NOMO-1 treated with dmso at 0.1 percent for 144 hours (cell line): Measurements from ENCODE around the gene RPIA.
"Not testable (repeated sequence)": the region's sequence is repeated elsewhere in the genome, so short reads cannot be mapped to it uniquely, and the experiment has no call there.

Source experiments
- DNase-seq: peaks from one replicate; lab custom pipeline; 2025; ENCODE audit not compliant: unreplicated experiment; lab: John Stamatoyannopoulos, UW

The RPIA gene

DNA sequence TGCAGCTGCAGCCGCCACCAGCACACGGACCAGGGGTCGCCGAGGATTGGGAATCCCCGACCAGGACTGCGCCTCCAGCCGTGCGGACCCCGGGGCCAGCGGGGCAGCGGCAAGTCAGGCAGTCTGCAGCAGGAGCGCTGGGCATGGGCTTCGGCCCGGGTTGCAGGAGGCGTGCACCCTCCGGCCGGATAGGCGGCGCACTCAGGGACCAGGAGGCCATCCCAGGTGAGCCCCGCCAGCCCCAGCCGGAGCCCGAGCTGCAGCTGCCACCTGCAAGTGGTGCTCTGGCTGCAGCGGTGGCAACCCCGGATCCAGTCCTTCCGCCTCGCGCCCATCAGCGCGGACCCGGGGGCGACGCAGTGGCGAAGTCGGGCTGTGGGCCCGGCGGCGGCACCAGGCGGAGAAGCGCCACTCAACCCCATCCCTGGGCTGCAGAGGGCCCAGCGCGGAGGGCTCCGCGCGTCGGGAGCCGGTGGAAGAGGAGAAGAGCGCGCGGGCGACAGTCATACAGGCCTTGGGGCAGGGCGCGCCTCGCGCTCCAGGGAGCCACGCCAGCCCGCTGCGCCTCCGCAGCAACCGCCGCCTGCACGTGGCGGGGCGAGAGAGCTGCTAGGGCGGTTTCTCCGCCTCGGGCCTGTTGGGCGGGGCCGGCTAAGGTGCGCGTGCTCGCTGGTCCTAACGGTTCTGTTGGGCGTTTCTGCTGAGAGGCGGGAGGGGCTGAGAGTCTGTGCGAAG, 73.8 kb downstream of the RPIA start:
- DNase-seq: no peak

DNA sequence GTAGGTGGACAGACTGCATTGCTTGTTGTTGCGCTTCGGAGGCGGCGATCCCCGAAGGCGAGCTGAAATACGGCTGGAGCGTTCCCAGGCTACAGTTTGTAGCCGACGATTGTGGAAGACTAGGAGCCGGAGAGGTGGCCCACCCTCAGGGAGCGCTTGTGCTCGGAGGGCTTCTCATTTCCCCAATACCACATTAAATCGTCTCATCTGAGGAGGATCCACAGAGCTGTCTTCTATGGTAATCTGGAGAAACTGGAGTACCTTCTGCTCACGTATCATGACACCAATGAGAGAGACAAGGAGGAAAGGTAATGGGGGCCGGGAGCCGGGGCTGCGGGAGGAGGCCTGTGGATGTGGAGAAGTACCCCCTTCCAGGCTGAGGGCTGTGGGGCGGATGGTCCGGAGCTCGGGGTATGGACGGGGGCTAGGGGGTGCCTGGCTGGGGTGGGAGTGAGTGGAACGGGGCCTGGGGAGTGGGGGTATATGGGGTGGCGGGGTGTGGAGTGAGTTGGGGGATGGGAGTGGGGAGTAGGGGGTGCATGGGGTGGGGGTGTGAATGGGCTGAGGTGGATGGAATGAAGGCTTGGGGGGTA, 74.5 kb downstream of the RPIA start:
- not testable (repeated sequence) for DNase-seq

DNA sequence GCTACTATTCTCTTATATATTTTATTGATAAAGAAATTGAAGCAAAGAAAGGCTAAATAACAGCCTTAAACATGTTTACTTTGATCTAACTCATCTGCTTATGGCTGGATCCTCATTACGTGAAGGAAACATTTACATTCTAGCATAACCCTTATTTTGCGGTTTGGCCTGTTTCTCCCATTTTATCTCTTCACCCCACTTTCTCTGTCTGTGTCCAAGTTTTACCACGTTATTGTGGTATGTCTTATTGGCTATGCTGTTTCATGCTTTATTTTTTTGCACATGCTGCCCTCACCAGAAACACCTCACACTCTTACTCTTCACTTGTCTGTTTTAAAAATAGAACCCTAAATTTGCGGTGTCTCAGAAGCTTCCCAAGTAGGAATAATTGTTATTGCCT, 78.5 kb downstream of the RPIA start:
- no peak for DNase-seq

- DNase-seq: not testable (repeated sequence)
Measured at GRCh38 chr2:88773233-88774028, 82.0 kb downstream of the RPIA start.

- not testable (repeated sequence) for DNase-seq
Measured at GRCh38 chr2:88789213-88789612, 97.7 kb downstream of the RPIA start.

- DNase-seq: not testable (repeated sequence)
Measured at GRCh38 chr2:88795932-88796331, 104.5 kb downstream of the RPIA start.

DNA sequence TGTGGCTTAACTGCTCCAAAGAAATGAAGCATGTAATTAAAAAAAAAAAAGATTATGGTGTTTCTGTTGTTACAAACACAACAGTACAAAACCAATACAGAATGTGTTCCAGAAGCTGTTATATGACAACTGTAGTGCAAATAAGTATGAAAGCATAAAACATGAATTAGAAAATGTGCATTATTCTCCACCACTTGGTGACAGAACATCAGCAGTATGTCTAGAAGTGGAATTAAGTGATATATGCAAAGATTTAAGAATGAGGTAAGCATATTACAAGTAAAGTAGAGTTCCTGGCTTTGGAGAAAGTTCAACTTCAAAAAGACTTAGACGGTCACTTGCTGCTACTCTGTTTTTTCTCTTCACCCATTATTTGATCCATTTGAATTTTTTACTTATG, 105.0 kb downstream of the RPIA start:
- DNase-seq: not testable (repeated sequence)

- DNase-seq: not testable (repeated sequence)
Measured at GRCh38 chr2:88797164-88797563, 105.7 kb downstream of the RPIA start.
